H9 (cell line): Measurements from ENCODE around the gene PMM2. TPM values are rescaled to one million over a fixed set of nuclear protein-coding genes. Genes with fewer than 3 reads are reported as not detected.

Experiments used
- DNase-seq: peaks from one replicate; pipeline ENCODE4 v3.0.0-alpha.2; 2017
- H2AFZ ChIP-seq: one replicate; pipeline ENCODE4 v1.6.1; 2013; ENCODE audit warnings: mild to moderate bottlenecking, low read length, control low read depth, moderate library complexity
- H2AK5ac ChIP-seq: 2 replicates; pipeline ENCODE4 v1.6.1; 2013; ENCODE audit warnings: low read length, control low read depth, mixed read lengths; ENCODE audit not compliant: insufficient read length
- H2BK120ac ChIP-seq: one replicate; pipeline ENCODE4 v1.6.1; 2013; ENCODE audit warnings: low read depth, mild to moderate bottlenecking, low read length, control low read depth, inconsistent platforms; ENCODE audit not compliant: poor library complexity, severe bottlenecking
- H2BK12ac ChIP-seq: 2 replicates; pipeline ENCODE4 v1.6.1; 2013; ENCODE audit warnings: low read length, control low read depth, mixed read lengths, low read depth; ENCODE audit not compliant: insufficient read length
- H2BK15ac ChIP-seq: 2 replicates; pipeline ENCODE4 v1.6.1; 2013; ENCODE audit warnings: low read depth, low read length, control low read depth
- H2BK20ac ChIP-seq: one replicate; pipeline ENCODE4 v1.6.1; 2013; ENCODE audit warnings: low read depth, mild to moderate bottlenecking, low read length, control low read depth, inconsistent platforms; ENCODE audit not compliant: poor library complexity, severe bottlenecking
- H2BK5ac ChIP-seq: 2 replicates; pipeline ENCODE4 v1.6.1; 2013; ENCODE audit warnings: low read length, control low read depth, mixed read lengths; ENCODE audit not compliant: insufficient read length
- H3K14ac ChIP-seq: 2 replicates; pipeline ENCODE4 v1.6.1; 2013; ENCODE audit warnings: low read length, control low read depth; ENCODE audit not compliant: insufficient read depth
- H3K18ac ChIP-seq: 2 replicates; pipeline ENCODE4 v1.6.1; 2013; ENCODE audit warnings: low read depth, mild to moderate bottlenecking, mixed read lengths, low read length, control low read depth; ENCODE audit not compliant: insufficient read length
- H3K23ac ChIP-seq: 2 replicates; pipeline ENCODE4 v1.6.1; 2013; ENCODE audit warnings: low read length, control low read depth, mixed read lengths, low read depth; ENCODE audit not compliant: insufficient read length
- H3K23me2 ChIP-seq: 2 replicates; pipeline ENCODE4 v1.6.1; 2013; ENCODE audit warnings: low read depth, mild to moderate bottlenecking, mixed read lengths, low read length, control low read depth; ENCODE audit not compliant: insufficient read length, poor library complexity, severe bottlenecking
- H3K27ac ChIP-seq: 2 replicates; pipeline ENCODE4 v1.5.1; 2013; ENCODE audit warnings: low read length, control low read depth, mixed read lengths, low read depth; ENCODE audit not compliant: insufficient read length
- H3K27me3 ChIP-seq: 2 replicates; pipeline ENCODE4 v1.6.1; 2013; ENCODE audit warnings: low read length, control low read depth, inconsistent platforms; ENCODE audit not compliant: insufficient read depth
- H3K4ac ChIP-seq: 2 replicates; pipeline ENCODE4 v1.6.1; 2013; ENCODE audit warnings: low read depth, mild to moderate bottlenecking, control low read depth, inconsistent platforms, low read length, moderate library complexity
- H3K4me1 ChIP-seq: 2 replicates; pipeline ENCODE4 v1.6.1; 2013; ENCODE audit warnings: low read length, control low read depth, inconsistent platforms; ENCODE audit not compliant: insufficient read depth
- H3K4me2 ChIP-seq: 2 replicates; pipeline ENCODE4 v1.6.1; 2013; ENCODE audit warnings: low read length, control low read depth, mixed read lengths; ENCODE audit not compliant: insufficient read length, insufficient read depth
- H3K56ac ChIP-seq: 2 replicates; pipeline ENCODE4 v1.6.1; 2013; ENCODE audit warnings: low read depth, mild to moderate bottlenecking, mixed read lengths, low read length, control low read depth; ENCODE audit not compliant: insufficient read length
- H3K79me1 ChIP-seq: 2 replicates; pipeline ENCODE4 v1.6.1; 2013; ENCODE audit warnings: low read depth, mild to moderate bottlenecking, moderate library complexity, low read length, control low read depth, inconsistent platforms; ENCODE audit not compliant: insufficient read depth, poor library complexity, severe bottlenecking
- H3K79me2 ChIP-seq: 2 replicates; pipeline ENCODE4 v1.6.1; 2013; ENCODE audit warnings: low read length, control low read depth, inconsistent platforms; ENCODE audit not compliant: insufficient read depth
- H3K9ac ChIP-seq: 2 replicates; pipeline ENCODE4 v1.6.1; 2013; ENCODE audit warnings: low read length, control low read depth, mixed read lengths; ENCODE audit not compliant: insufficient read length; ENCODE audit errors: extremely low read depth
- H3K9me3 ChIP-seq: one replicate; pipeline ENCODE4 v1.6.1; 2013; ENCODE audit warnings: low read depth, low read length, inconsistent platforms; ENCODE audit not compliant: control insufficient read depth
- H3T11ph ChIP-seq: one replicate; pipeline ENCODE4 v1.6.1; 2013; ENCODE audit warnings: mild to moderate bottlenecking, low read length, control low read depth, inconsistent platforms
- H4K20me1 ChIP-seq: one replicate; pipeline ENCODE4 v1.6.1; 2013; ENCODE audit not compliant: control insufficient read depth, insufficient read length, insufficient read depth
- H4K5ac ChIP-seq: 2 replicates; pipeline ENCODE4 v1.6.1; 2013; ENCODE audit warnings: low read depth, mild to moderate bottlenecking, mixed read lengths, low read length, control low read depth; ENCODE audit not compliant: insufficient read length
- H4K8ac ChIP-seq: replicated peaks from 2 replicates; pipeline ENCODE4 v1.6.1; 2013; ENCODE audit warnings: low read length, control low read depth, mixed read lengths, low read depth; ENCODE audit not compliant: insufficient read length
- H4K91ac ChIP-seq: 2 replicates; pipeline ENCODE4 v1.6.1; 2013; ENCODE audit warnings: low read depth, mild to moderate bottlenecking, moderate library complexity, mixed read lengths, low read length, control low read depth; ENCODE audit not compliant: insufficient read length
- H3K27ac Mint-ChIP-seq, 3 experiments: 2 replicates in 2 of 3; 3 replicates in 1 of 3; pipeline ENCODE4 v1.8.0; 2020 to 2021; ENCODE audit warnings: mixed read lengths in 3 of 3, mild to moderate bottlenecking in 1 of 3, moderate library complexity in 1 of 3
- H3K27me3 Mint-ChIP-seq: 2 replicates; pipeline ENCODE4 v1.8.0; 2021; ENCODE audit warnings: low read depth, mild to moderate bottlenecking, moderate library complexity, mixed read lengths
- H3K36me3 Mint-ChIP-seq, 3 experiments: 2 replicates in 2 of 3; 3 replicates in 1 of 3; pipeline ENCODE4 v1.8.0; 2020 to 2021; ENCODE audit warnings: low read depth in 3 of 3, mixed read lengths in 3 of 3; ENCODE audit not compliant: insufficient read depth in 1 of 3
- H3K4me1 Mint-ChIP-seq, 2 experiments: 2 replicates each; pipeline ENCODE4 v1.8.0; 2020; ENCODE audit warnings: mixed read lengths in 2 of 2
- H3K4me3 Mint-ChIP-seq, 2 experiments: 2 replicates in 1 of 2; 3 replicates in 1 of 2; pipeline ENCODE4 v1.8.0; 2020 to 2021; ENCODE audit warnings: mild to moderate bottlenecking in 2 of 2, mixed read lengths in 2 of 2, moderate library complexity in 1 of 2
- H3K9me3 Mint-ChIP-seq, 2 experiments: 2 replicates in 1 of 2; 3 replicates in 1 of 2; pipeline ENCODE4 v1.8.0; 2020; ENCODE audit warnings: mild to moderate bottlenecking in 2 of 2, mixed read lengths in 2 of 2, moderate library complexity in 1 of 2
- WGBS: extraction: QIAGEN DNeasy Blood & Tissue Kit; methylation state at CpG from one replicate; pipeline ENCODE4 v1.1.7; 2013; ENCODE audit warnings: missing lambda C conversion rate, low lambda C conversion rate, mixed read lengths; ENCODE audit not compliant: insufficient read length; ENCODE audit errors: extremely low coverage; 5-methylcytosine and 5-hydroxymethylcytosine counted together
- total RNA-seq: library from RNA; stranded (reverse); gene quantifications from 2 replicates; pipeline ENCODE4 v1.2.1, GENCODE V29; 2021
- TF ChIP-seq, protein P1 (sequence below): fragments of 200-600 bp; sonication (generic); conservative IDR thresholded peaks from 3 replicates; pipeline ENCODE4 v1.8.0; 2021; ENCODE audit warnings: antibody characterized with exemption, mild to moderate bottlenecking

The PMM2 gene
- total RNA-seq, 1 experiment from 2014 or later = 82.7 TPM

- Histone ChIP-seq H2BK15ac (no peak overlapping the region), H3K79me1 (no peaks in the 10 kb centered on the region), H3K23me2 (no peaks in the 10 kb centered on the region), H4K8ac (no peak overlapping the region), H2BK20ac (no peak overlapping the region), H3K9ac (no peak overlapping the region), H3K56ac (no peak overlapping the region), H3K4me1 (no peaks in the 10 kb centered on the region), H3K27ac (no peak overlapping the region), H2AFZ (no peak overlapping the region), H3K4ac (no peak overlapping the region), H3K27me3 (no peaks in the 10 kb centered on the region), H2BK5ac (no peak overlapping the region), H4K20me1 (peaks cover 6% of the 10 kb centered on the region), H2AK5ac (no peak overlapping the region), H4K5ac (no peak overlapping the region), H2BK120ac (no peak overlapping the region), H3K79me2 (no peaks in the 10 kb centered on the region), H3K4me2 (no peak overlapping the region), H3K14ac (no peak overlapping the region), H3K9me3 (no peaks in the 10 kb centered on the region), H4K91ac (no peak overlapping the region), H3K18ac (no peak overlapping the region), H2BK12ac (no peak overlapping the region), H3T11ph (no peak overlapping the region), H3K23ac (no peak overlapping the region)
- no CpG with 5 or more reads among the region's 7 CpGs for WGBS
- TF ChIP-seq, protein P1, sequence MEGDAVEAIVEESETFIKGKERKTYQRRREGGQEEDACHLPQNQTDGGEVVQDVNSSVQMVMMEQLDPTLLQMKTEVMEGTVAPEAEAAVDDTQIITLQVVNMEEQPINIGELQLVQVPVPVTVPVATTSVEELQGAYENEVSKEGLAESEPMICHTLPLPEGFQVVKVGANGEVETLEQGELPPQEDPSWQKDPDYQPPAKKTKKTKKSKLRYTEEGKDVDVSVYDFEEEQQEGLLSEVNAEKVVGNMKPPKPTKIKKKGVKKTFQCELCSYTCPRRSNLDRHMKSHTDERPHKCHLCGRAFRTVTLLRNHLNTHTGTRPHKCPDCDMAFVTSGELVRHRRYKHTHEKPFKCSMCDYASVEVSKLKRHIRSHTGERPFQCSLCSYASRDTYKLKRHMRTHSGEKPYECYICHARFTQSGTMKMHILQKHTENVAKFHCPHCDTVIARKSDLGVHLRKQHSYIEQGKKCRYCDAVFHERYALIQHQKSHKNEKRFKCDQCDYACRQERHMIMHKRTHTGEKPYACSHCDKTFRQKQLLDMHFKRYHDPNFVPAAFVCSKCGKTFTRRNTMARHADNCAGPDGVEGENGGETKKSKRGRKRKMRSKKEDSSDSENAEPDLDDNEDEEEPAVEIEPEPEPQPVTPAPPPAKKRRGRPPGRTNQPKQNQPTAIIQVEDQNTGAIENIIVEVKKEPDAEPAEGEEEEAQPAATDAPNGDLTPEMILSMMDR = no peak
- H3K4me3 Mint-ChIP-seq = no peak overlapping the region
- peaks cover 50 to 98% (median 79%) of the 10 kb centered on the region in 3 experiments for H3K36me3 Mint-ChIP-seq
- peaks cover 29 to 37% of the 10 kb centered on the region in 2 experiments for H3K4me1 Mint-ChIP-seq
- peak overlapping the region in 1 of 3 experiments; percentile 43; a peak in 2 of 7 replicates for H3K27ac Mint-ChIP-seq
- peaks cover 0 to 3% of the 10 kb centered on the region in 2 experiments; a peak in 2 of 5 replicates for H3K9me3 Mint-ChIP-seq
- H3K27me3 Mint-ChIP-seq = no peaks in the 10 kb centered on the region; the same call in 1 of the 2 replicates
- no peak for DNase-seq
These were observed 56.0 kb downstream of the PMM2 start for GRCh38 chr16:8853611-8854010.
